ENCODE measurements around the gene RAB43. TPM values are rescaled to one million over a fixed set of nuclear protein-coding genes. Genes with fewer than 3 reads are reported as not detected.

The RAB43 gene
- total RNA-seq, 1 donor from 2014 or later = 72.9 TPM

DNA sequence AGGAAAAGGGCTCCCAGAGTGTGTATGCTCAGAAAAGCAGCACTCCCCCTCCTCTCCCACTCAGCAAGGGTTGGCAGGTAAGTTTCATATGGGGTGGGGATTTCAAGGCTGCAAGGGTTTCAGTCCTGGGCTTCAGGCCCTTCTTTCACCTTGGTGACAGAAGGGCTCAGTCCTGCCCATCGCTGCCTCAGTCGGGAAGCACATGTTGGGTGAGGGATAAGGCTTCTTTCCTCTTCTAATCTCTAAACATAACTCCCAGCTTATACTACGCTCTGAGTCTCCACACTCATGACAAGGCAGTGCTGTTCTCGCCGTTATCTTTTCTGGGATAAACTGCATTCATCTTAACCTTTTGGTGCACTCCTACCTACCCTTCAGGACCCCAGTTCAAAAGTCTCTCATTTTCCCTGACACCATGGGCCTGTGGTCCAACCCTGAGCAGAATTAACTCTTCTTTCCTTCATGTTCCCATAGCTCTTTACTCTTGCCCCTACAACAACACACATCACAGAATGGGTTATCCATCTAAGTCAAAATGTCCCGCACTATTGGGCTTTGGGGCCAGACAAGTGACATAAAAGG is 17.0 kb downstream of the RAB43 start:
- Histone ChIP-seq H3K4me3 (no peak overlapping the region), H3K27me3 (no peaks in the 10 kb centered on the region), H3K4me1 (peaks cover 0 to 5% of the 10 kb centered on the region in 2 donors), H3K27ac (no peak overlapping the region), H3K36me3 (peaks cover 3 to 11% of the 10 kb centered on the region in 2 donors), H3K9me3 (no peaks in the 10 kb centered on the region)
- intact Hi-C loops (cut with DNase I) = no loop called here
- TF ChIP-seq, protein P1, sequence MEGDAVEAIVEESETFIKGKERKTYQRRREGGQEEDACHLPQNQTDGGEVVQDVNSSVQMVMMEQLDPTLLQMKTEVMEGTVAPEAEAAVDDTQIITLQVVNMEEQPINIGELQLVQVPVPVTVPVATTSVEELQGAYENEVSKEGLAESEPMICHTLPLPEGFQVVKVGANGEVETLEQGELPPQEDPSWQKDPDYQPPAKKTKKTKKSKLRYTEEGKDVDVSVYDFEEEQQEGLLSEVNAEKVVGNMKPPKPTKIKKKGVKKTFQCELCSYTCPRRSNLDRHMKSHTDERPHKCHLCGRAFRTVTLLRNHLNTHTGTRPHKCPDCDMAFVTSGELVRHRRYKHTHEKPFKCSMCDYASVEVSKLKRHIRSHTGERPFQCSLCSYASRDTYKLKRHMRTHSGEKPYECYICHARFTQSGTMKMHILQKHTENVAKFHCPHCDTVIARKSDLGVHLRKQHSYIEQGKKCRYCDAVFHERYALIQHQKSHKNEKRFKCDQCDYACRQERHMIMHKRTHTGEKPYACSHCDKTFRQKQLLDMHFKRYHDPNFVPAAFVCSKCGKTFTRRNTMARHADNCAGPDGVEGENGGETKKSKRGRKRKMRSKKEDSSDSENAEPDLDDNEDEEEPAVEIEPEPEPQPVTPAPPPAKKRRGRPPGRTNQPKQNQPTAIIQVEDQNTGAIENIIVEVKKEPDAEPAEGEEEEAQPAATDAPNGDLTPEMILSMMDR (IDR thresholded peaks at IDR 0.05) = no peak
- no peak for DNase-seq (ENCODE audit: low spot score in 2 of 2)

GRCh38 chr3:129104051-129104450 is 17.6 kb downstream of the RAB43 start:
- intact Hi-C loops (cut with DNase I) = no loop called here
- H3K36me3 ChIP-seq = peaks cover 0 to 8% of the 10 kb centered on the region in 2 donors
- TF ChIP-seq, protein P1 (IDR thresholded peaks at IDR 0.05) = no peak
- no peak for DNase-seq (ENCODE audit: low spot score in 2 of 2)
- no peak overlapping the region for H3K27ac ChIP-seq
- H3K9me3 ChIP-seq = no peaks in the 10 kb centered on the region
- no peak overlapping the region for H3K4me3 ChIP-seq
- H3K4me1 ChIP-seq = peaks cover 0 to 5% of the 10 kb centered on the region in 2 donors
- no peaks in the 10 kb centered on the region for H3K27me3 ChIP-seq

GRCh38 chr3:129103296-129103695 is 18.3 kb downstream of the RAB43 start:
- intact Hi-C loops (cut with DNase I) = no loop called here
- TF ChIP-seq, protein P1 (IDR thresholded peaks at IDR 0.05) = no peak

GRCh38 chr3:129101370-129102138 is 20.1 kb downstream of the RAB43 start:
- H3K36me3 ChIP-seq = peaks cover 0 to under 1% of the 10 kb centered on the region in 2 donors
- intact Hi-C loops (cut with DNase I) = no loop called here
- H3K4me1 ChIP-seq = peaks cover 0 to 5% of the 10 kb centered on the region in 2 donors
- H3K4me3 ChIP-seq = no peak overlapping the region
- no peak for DNase-seq (ENCODE audit: low spot score in 2 of 2)
- H3K9me3 ChIP-seq = no peaks in the 10 kb centered on the region
- H3K27ac ChIP-seq = no peak overlapping the region
- no peaks in the 10 kb centered on the region for H3K27me3 ChIP-seq
- TF ChIP-seq, protein P1 (IDR thresholded peaks at IDR 0.05) = no peak

More at GRCh38 chr3:129103296-129103695, 18.3 kb downstream of the RAB43 start:
- no peak overlapping the region for H3K27ac ChIP-seq
- no peaks in the 10 kb centered on the region for H3K27me3 ChIP-seq
- H3K36me3 ChIP-seq = peaks cover 0 to 3% of the 10 kb centered on the region in 2 donors
- H3K9me3 ChIP-seq = no peaks in the 10 kb centered on the region
- no peak overlapping the region for H3K4me3 ChIP-seq
- no peak for DNase-seq (ENCODE audit: low spot score in 2 of 2)
- peaks cover 0 to 5% of the 10 kb centered on the region in 2 donors for H3K4me1 ChIP-seq

DNA sequence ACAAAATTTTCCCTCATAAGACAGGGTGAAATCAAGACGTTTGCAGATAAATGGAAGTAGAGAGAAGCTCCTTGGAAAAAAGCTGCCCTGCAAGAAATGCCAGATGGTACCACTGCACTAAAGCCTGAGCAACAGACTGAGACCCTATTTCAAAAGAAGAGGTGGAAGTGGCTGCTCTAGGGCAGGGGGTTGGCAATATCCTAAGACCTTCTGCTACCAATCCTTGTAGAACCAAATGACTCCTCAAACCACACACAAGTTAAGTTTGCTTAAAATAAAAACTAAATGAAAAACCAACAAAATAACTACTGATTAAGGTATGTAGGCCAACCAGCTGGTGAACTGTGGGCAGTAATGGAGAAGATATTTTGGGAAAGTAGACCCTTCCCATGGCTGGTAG is 21.3 kb downstream of the RAB43 start:
- TF ChIP-seq, protein P1 (IDR thresholded peaks at IDR 0.05) = no peak
- Histone ChIP-seq H3K27me3 (no peaks in the 10 kb centered on the region), H3K27ac (no peak overlapping the region), H3K4me3 (no peak overlapping the region), H3K4me1 (no peaks in the 10 kb centered on the region), H3K9me3 (no peaks in the 10 kb centered on the region), H3K36me3 (peaks cover 0 to 6% of the 10 kb centered on the region in 2 donors)
- DNase-seq (ENCODE audit: low spot score in 2 of 2) = no peak
- intact Hi-C loops (cut with DNase I) = no loop called here
